Neutrophil (primary cell): Measurements from ENCODE around the gene TNS2.
A peak's percentile ranks its signal among the peaks of the same experiment; 100 is the strongest.

ENCODE experiments used
- H3K27ac ChIP-seq: fragments of 200-600 bp; sonication (generic); 2 replicates; pipeline ENCODE4 v1.5.1; 2016; ENCODE audit warnings: mild to moderate bottlenecking, moderate library complexity
- H3K27me3 ChIP-seq: fragments of 200-600 bp; sonication (generic); 2 replicates; pipeline ENCODE4 v1.6.0; 2016; ENCODE audit warnings: mild to moderate bottlenecking
- H3K36me3 ChIP-seq: fragments of 200-600 bp; sonication (generic); 2 replicates; pipeline ENCODE4 v1.5.1; 2017
- H3K4me1 ChIP-seq, 2 experiments: fragments of 200-600 bp in 1 of 2; sonication (generic) in 1 of 2; 1 replicate in 1 of 2; 2 replicates in 1 of 2; pipeline versions ENCODE4 v1.5.1 to v1.6.1; 2013 to 2016; ENCODE audit warnings: low read depth in 1 of 2, low read length in 1 of 2, mild to moderate bottlenecking in 1 of 2, moderate library complexity in 1 of 2; ENCODE audit not compliant: control insufficient read depth in 1 of 2, insufficient read depth in 1 of 2
- H3K4me3 ChIP-seq, 2 experiments: fragments of 200-600 bp in 1 of 2; sonication (generic) in 1 of 2; 1 replicate in 1 of 2; 2 replicates in 1 of 2; pipeline ENCODE4 v1.5.1; 2013 to 2016; ENCODE audit warnings: low read depth in 1 of 2, low read length in 1 of 2, mild to moderate bottlenecking in 1 of 2, moderate library complexity in 1 of 2
- H3K9me3 ChIP-seq: fragments of 200-600 bp; sonication (generic); 2 replicates; pipeline ENCODE4 v1.5.1; 2016
- CTCF ChIP-seq: fragments of 200-600 bp; sonication (generic); IDR thresholded peaks from 2 replicates; pipeline ENCODE4 v1.5.1; 2016; ENCODE audit warnings: antibody characterized with exemption

Gene TNS2

GRCh38 chr12:53045696-53046045, 4.2 kb upstream of the TNS2 start:
- no peak for TF ChIP-seq CTCF
- H3K27ac ChIP-seq: no peak overlapping the region
- no peak overlapping the region for H3K4me3 ChIP-seq

DNA sequence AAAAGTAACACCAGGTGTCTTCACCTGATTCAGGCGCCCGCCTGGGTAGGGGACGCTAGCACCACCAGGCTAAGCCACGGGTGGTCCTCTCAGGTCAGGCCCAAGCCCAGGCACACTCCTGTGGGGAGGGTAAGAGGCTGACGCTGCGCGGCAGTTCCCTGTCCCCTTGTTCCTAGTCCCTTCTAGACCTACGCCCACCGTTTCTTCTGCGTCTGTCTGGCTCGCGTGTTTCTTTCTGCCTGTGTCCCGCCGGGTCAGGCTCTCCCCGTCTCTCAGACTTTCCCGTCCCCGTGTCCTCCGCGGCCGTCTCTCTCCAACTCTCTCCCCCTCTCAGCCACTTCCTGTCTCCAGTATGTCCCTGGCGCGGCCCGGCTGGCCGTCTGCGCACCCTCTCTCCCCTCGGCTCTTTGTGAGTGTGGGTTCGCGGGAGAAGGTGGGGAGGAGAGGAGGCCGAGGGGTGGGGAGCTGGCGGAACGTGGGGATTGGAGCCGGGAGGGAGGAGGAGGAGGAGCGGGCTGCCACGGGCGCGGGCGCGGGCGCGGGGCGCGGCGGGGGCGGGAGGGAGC, 3.1 kb upstream of the TNS2 start:
- H3K27me3 ChIP-seq: peaks cover 32% of the 10 kb centered on the region
- H3K4me3 ChIP-seq: peak overlapping the region; percentile 72 to 76
- H3K9me3 ChIP-seq: no peaks in the 10 kb centered on the region
- peaks cover 3% of the 10 kb centered on the region for H3K36me3 ChIP-seq
- peaks cover 12% of the 10 kb centered on the region in 2 experiments for H3K4me1 ChIP-seq
- H3K27ac ChIP-seq: no peak overlapping the region
- no peak for TF ChIP-seq CTCF

More at GRCh38 chr12:53045696-53046045, 4.2 kb upstream of the TNS2 start:
- Histone ChIP-seq H3K36me3 (peaks cover 3% of the 10 kb centered on the region), H3K4me1 (peaks cover 12% of the 10 kb centered on the region in 2 experiments), H3K9me3 (no peaks in the 10 kb centered on the region), H3K27me3 (peaks cover 32% of the 10 kb centered on the region)

DNA sequence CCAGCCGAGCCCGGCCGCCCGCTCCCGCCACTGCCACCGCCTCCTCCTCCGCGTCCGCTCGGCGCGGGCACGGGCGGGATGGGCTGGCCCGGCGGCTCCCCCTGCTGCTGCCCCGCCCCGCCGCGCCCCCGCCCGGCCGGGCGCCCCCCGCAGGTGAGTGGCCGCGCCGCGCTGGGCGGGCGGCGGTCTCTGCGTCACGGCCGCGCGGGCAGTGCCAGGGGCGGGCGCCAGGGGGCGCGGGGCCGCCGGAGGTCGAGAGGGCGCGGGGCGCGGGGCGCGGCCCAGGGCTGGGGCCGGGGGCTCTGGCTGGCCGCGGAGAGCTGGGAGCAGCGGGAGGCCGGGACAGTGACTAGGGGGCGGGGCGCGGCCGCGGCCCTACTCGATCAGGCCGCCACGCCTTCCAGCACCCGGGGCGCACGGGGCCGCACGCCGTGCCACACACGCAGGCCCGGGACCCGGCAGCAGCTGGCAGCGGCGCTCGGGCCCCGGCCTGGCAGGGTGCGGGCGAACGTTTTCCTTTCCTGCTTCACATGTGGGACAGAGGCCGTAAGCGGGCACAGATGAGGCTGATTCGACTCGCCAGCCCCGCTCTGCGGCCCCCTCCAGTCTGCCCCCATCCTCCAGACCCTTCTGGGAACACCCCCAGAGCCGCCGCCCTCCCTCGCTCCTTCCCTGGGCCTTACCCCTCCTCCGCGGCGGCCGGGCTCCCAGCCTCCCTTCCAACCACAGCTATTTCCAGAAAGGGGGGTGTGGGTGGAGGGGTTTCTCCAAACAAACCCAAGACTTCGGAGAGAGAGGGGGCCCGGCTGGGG, 2.4 kb upstream of the TNS2 start:
- Histone ChIP-seq H3K4me3 (peak overlapping the region; percentile 72 to 76), H3K4me1 (peaks cover 12% of the 10 kb centered on the region in 2 experiments)

GRCh38 chr12:53048033-53048779, 1.7 kb upstream of the TNS2 start:
- Histone ChIP-seq H3K27me3 (peaks cover 32% of the 10 kb centered on the region), H3K4me3 (peak overlapping the region; percentile 50 to 51), H3K9me3 (no peaks in the 10 kb centered on the region), H3K4me1 (peaks cover 12% of the 10 kb centered on the region in 2 experiments), H3K27ac (no peak overlapping the region), H3K36me3 (no peaks in the 10 kb centered on the region)
- no peak for TF ChIP-seq CTCF

More for the DNA sequence above, 2.4 kb upstream of the TNS2 start:
- H3K27me3 ChIP-seq: peaks cover 32% of the 10 kb centered on the region
- TF ChIP-seq CTCF: no peak
- H3K36me3 ChIP-seq: peaks cover 2% of the 10 kb centered on the region
- no peaks in the 10 kb centered on the region for H3K9me3 ChIP-seq
- no peak overlapping the region for H3K27ac ChIP-seq

- TF ChIP-seq CTCF: no peak
- Histone ChIP-seq H3K36me3 (no peaks in the 10 kb centered on the region), H3K9me3 (no peaks in the 10 kb centered on the region), H3K4me1 (peaks cover 16% of the 10 kb centered on the region in 2 experiments), H3K4me3 (no peak overlapping the region), H3K27ac (no peak overlapping the region), H3K27me3 (peaks cover 36% of the 10 kb centered on the region)
These were observed 974 bp upstream of the TNS2 start for GRCh38 chr12:53048780-53049401.
